CD4-positive, alpha-beta T cell treated with Interleukin-6 at 100 ng/mL for 8 hours (primary cell): Measurements from ENCODE around the gene GAS2L2.

Experiments
- DNase-seq: peaks from one replicate; pipeline ENCODE4 v3.0.0-alpha.2; 2020; ENCODE audit warnings: mixed read lengths, low spot score

GAS2L2 gene

GRCh38 chr17:35695613-35696012 lies 57.4 kb downstream of the GAS2L2 start:
- no peak for DNase-seq

DNA sequence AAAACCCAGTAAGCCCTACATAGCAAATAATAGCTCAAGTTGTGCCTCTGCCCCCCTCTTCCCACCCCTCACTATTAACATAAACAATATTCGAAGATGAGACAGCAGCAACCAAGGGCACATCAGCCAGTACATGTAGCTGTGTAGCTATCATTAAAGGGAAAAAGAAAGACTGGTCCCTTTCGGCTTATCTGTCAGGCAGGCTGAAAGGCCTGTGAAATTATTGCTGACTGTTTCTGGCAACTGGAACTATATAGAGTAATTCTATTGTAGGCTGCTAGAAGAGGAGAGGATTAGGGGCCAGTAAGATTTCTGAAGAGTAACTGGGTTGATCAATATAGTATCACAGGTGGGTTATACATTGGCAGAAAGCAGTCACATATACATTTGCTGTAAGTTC lies 58.1 kb downstream of the GAS2L2 start:
- DNase-seq, result no peak
